ENCODE results near the gene GSTM2. TPM values are rescaled to one million over a fixed set of nuclear protein-coding genes. Genes with fewer than 3 reads are reported as not detected.
A peak's percentile ranks its signal among the peaks of the same experiment; 100 is the strongest.

The GSTM2 gene
- total and polyA plus RNA-seq, 2 of the 4 experiments (the other 2 are of a cell fraction): 10.2 to 85.5 TPM

GRCh38 chr1:109718495-109718894 is 50.6 kb downstream of the GSTM2 start:
- dilution Hi-C loops (cut with HindIII; ENCODE audit: low sequenced_read_pairs, unreplicated experiment) (no loop called here), intact Hi-C loops (cut with micrococcal nuclease) (no loop called here), in situ Hi-C loops (cut with MboI; ENCODE audit: low sequenced_read_pairs) (no loop called here)
- Histone ChIP-seq H3K27ac (ENCODE audit: insufficient read depth, low read length) (peak overlapping the region; percentile 33; the same call in 1 of the 2 replicates), H2BK5ac (ENCODE audit: low read depth, low read length, poor library complexity, severe bottlenecking) (peak overlapping the region; percentile 66), H2BK15ac (ENCODE audit: low read depth, low read length) (no peak overlapping the region; the same call in 2 of the 3 replicates), H3K9ac (ENCODE audit: low read depth, low read length) (no peak overlapping the region), H2AFZ (replicated peaks; ENCODE audit: low read length, poor library complexity) (no peak overlapping the region), H2AK5ac (ENCODE audit: low read depth, low read length) (peak overlapping the region; percentile 9; the same call in 1 of the 2 replicates), H3K4me1 (ENCODE audit: control insufficient read depth, insufficient read depth, low read length) (peaks cover 8% of the 10 kb centered on the region; the same call in 1 of the 2 replicates), H4K5ac (ENCODE audit: low read depth, low read length) (peak overlapping the region; percentile 49), H3K23ac (ENCODE audit: low read depth, low read length) (no peak overlapping the region), H3K9me3 (ENCODE audit: control insufficient read depth, insufficient read depth, low read length) (no peaks in the 10 kb centered on the region), H3K36me3 (ENCODE audit: control insufficient read depth, insufficient read depth, low read length) (no peaks in the 10 kb centered on the region), H3K4ac (ENCODE audit: low read depth, low read length) (peak overlapping the region; percentile 79), H2AK9ac (replicated peaks; ENCODE audit: low read depth, low read length, poor library complexity) (no peak overlapping the region), H4K20me1 (ENCODE audit: insufficient read depth, low read length) (no peaks in the 10 kb centered on the region), H3K56ac (ENCODE audit: extremely low read depth, insufficient read depth, low read length) (peak overlapping the region; percentile 43; the same call in 1 of the 2 replicates), H4K91ac (ENCODE audit: insufficient read depth, low read depth, low read length) (peak overlapping the region; percentile 82), H3K14ac (replicated peaks; ENCODE audit: low read depth, low read length) (peak overlapping the region; percentile 53), H3K4me3 (ENCODE audit: insufficient read depth, low read depth, low read length) (no peak overlapping the region), H2BK120ac (ENCODE audit: low read depth, low read length) (peak overlapping the region; percentile 77), H3K9me1 (ENCODE audit: insufficient read depth, low read length) (0 out of 2 replicates have a peak, but pooled peaks cover 3% of the 10 kb centered on the region), H3K18ac (ENCODE audit: low read depth, low read length) (peak overlapping the region; percentile 94), H4K8ac (ENCODE audit: low read depth in 2 of 2, low read length in 2 of 2) (peak overlapping the region; percentile 4 to 50; a peak in 2 of 4 replicates), H3K79me1 (ENCODE audit: low read depth in 1 of 2, low read length in 2 of 2) (no peaks in the 10 kb centered on the region), H3K27me3 (ENCODE audit: control insufficient read depth, insufficient read depth, low read length) (no peaks in the 10 kb centered on the region; the same call in 1 of the 2 replicates), H3K4me2 (ENCODE audit: low read depth, low read length) (no peak overlapping the region), H2BK20ac (ENCODE audit: low read depth, low read length) (peak overlapping the region; percentile 84)
- no peak for TF ChIP-seq RAD21 (IDR thresholded peaks at IDR 0.05; ENCODE audit: low read length)
- no peak for TF ChIP-seq MAZ (IDR thresholded peaks at IDR 0.05; ENCODE audit: borderline replicate concordance, low read depth, low read length)
- no peak for TF ChIP-seq CTCF (conservative IDR thresholded peaks at IDR 0.05; ENCODE audit: low read depth, low read length)
- no peak for TF ChIP-seq CHD1 (IDR thresholded peaks at IDR 0.05; ENCODE audit: low read depth, low read length)
- TF ChIP-seq, protein P1, sequence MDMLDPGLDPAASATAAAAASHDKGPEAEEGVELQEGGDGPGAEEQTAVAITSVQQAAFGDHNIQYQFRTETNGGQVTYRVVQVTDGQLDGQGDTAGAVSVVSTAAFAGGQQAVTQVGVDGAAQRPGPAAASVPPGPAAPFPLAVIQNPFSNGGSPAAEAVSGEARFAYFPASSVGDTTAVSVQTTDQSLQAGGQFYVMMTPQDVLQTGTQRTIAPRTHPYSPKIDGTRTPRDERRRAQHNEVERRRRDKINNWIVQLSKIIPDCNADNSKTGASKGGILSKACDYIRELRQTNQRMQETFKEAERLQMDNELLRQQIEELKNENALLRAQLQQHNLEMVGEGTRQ (IDR thresholded peaks at IDR 0.05; ENCODE audit: low read depth, low read length): no peak
- TF ChIP-seq SMC3 (IDR thresholded peaks at IDR 0.05; ENCODE audit: low read depth, low read length): no peak
- no peak for TF ChIP-seq RCOR1 (IDR thresholded peaks at IDR 0.05; ENCODE audit: insufficient replicate concordance, low read length)
- no peak for TF ChIP-seq MAFK (IDR thresholded peaks at IDR 0.05; ENCODE audit: low read depth, low read length)
- no peak for TF ChIP-seq NFE2L2 (IDR thresholded peaks at IDR 0.05; ENCODE audit: low read depth, low read length)
- TF ChIP-seq CEBPB (IDR thresholded peaks at IDR 0.05; ENCODE audit: low read depth, low read length): no peak
- TF ChIP-seq FOS (IDR thresholded peaks at IDR 0.05; ENCODE audit: low read depth, low read length): no peak
- TF ChIP-seq, protein P2, sequence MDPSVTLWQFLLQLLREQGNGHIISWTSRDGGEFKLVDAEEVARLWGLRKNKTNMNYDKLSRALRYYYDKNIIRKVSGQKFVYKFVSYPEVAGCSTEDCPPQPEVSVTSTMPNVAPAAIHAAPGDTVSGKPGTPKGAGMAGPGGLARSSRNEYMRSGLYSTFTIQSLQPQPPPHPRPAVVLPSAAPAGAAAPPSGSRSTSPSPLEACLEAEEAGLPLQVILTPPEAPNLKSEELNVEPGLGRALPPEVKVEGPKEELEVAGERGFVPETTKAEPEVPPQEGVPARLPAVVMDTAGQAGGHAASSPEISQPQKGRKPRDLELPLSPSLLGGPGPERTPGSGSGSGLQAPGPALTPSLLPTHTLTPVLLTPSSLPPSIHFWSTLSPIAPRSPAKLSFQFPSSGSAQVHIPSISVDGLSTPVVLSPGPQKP (IDR thresholded peaks at IDR 0.05; ENCODE audit: borderline replicate concordance, low read depth, low read length): no peak
- TF ChIP-seq POLR2A (IDR thresholded peaks at IDR 0.05; ENCODE audit: low read depth, low read length): no peak
- ATAC-seq (ENCODE audit: low read depth) (no peak), DNase-seq (peak; percentile 27)
- CTCF ChIA-PET: no interaction called here
- 90% methylated on average over 2 of the region's 2 CpGs; no CpG with 5 or more reads in 1 of the 2 experiments for WGBS, 2 experiments (ENCODE audit: extremely low coverage in 2 of 2, insufficient read length in 1 of 2)
- no TSS peak for BruUV-seq (replicated peaks)
- POLR2A ChIA-PET (ENCODE audit: unreplicated experiment): no interaction called here
